Activated naive CD4-positive, alpha-beta T cell treated with anti-CD3 and anti-CD28 coated beads, Interleukin-2, amount 10 ng/mL, durations not matched to agents 7 days and 5 days (primary cell): ENCODE data around the gene ARMCX1.
A peak's percentile ranks its signal among the peaks of the same experiment; 100 is the strongest.
"Not testable (repeated sequence)": the region's sequence is repeated elsewhere in the genome, so short reads cannot be mapped to it uniquely, and the experiment has no call there.

Experiments used
- CTCF ChIA-PET: fragments of 350-600 bp; sonication (Branson Sonifier 250); formaldehyde crosslinking; loops from one replicate; lab custom pipeline; 2021; ENCODE audit warnings: antibody characterized with exemption; lab: Charles Lee
- DNase-seq: peaks from one replicate; pipeline ENCODE4 v3.0.0-alpha.2; 2020
- H3K27ac Mint-ChIP-seq: one replicate; pipeline ENCODE4 v1.8.0; 2021; ENCODE audit warnings: mild to moderate bottlenecking, moderate library complexity, mixed read lengths
- H3K27me3 Mint-ChIP-seq: one replicate; pipeline ENCODE4 v1.8.0; 2021; ENCODE audit warnings: mild to moderate bottlenecking, mixed read lengths
- H3K36me3 Mint-ChIP-seq: one replicate; pipeline ENCODE4 v1.8.0; 2021; ENCODE audit warnings: mixed read lengths
- H3K4me1 Mint-ChIP-seq: one replicate; pipeline ENCODE4 v1.8.0; 2021; ENCODE audit warnings: mixed read lengths
- H3K4me3 Mint-ChIP-seq: one replicate; pipeline ENCODE4 v1.8.0; 2021; ENCODE audit warnings: mild to moderate bottlenecking, moderate library complexity, mixed read lengths
- H3K9me3 Mint-ChIP-seq: one replicate; pipeline ENCODE4 v1.8.0; 2021; ENCODE audit warnings: mixed read lengths

The ARMCX1 gene

GRCh38 chrX:101550362-101550750 lies at the start of gene ARMCX1:
Gene ARMCX1 (plus strand): TSS chrX:101550547. CDS start chrX:101552931, 2,384 bp downstream.
- Mint-ChIP-seq H3K36me3 (no peaks in the 10 kb centered on the region), H3K27ac (no peak within 1 kb of the TSS), H3K4me3 (peak within 1 kb of the TSS; percentile 14), H3K4me1 (peaks cover 10% of the 10 kb centered on the region), H3K9me3 (no peaks in the 10 kb centered on the region), H3K27me3 (peaks cover 11% of the 10 kb centered on the region)
- peak; percentile 24 for DNase-seq
- CTCF ChIA-PET = no interaction called here

GRCh38 chrX:101502929-101503328 lies 47.4 kb upstream of the ARMCX1 start:
- DNase-seq, CTCF ChIA-PET, H3K9me3 Mint-ChIP-seq, H3K36me3 Mint-ChIP-seq, H3K4me3 Mint-ChIP-seq, H3K4me1 Mint-ChIP-seq, H3K27ac Mint-ChIP-seq, H3K27me3 Mint-ChIP-seq: not testable (repeated sequence)

GRCh38 chrX:101507372-101507771 lies 43.0 kb upstream of the ARMCX1 start:
- Mint-ChIP-seq H3K9me3 (no peaks in the 10 kb centered on the region), H3K4me1 (no peaks in the 10 kb centered on the region), H3K27ac (no peak overlapping the region), H3K27me3 (no peaks in the 10 kb centered on the region), H3K4me3 (no peak overlapping the region), H3K36me3 (no peaks in the 10 kb centered on the region)
- CTCF ChIA-PET = no interaction called here
- no peak for DNase-seq

GRCh38 chrX:101507986-101508385 lies 42.4 kb upstream of the ARMCX1 start:
- CTCF ChIA-PET = no interaction called here
- Mint-ChIP-seq H3K27ac (no peak overlapping the region), H3K36me3 (no peaks in the 10 kb centered on the region), H3K4me3 (no peak overlapping the region), H3K9me3 (no peaks in the 10 kb centered on the region), H3K4me1 (no peaks in the 10 kb centered on the region), H3K27me3 (no peaks in the 10 kb centered on the region)
- no peak for DNase-seq

GRCh38 chrX:101530944-101531343 lies 19.4 kb upstream of the ARMCX1 start:
- Mint-ChIP-seq H3K9me3 (no peaks in the 10 kb centered on the region), H3K36me3 (no peaks in the 10 kb centered on the region), H3K27me3 (no peaks in the 10 kb centered on the region), H3K27ac (no peak overlapping the region), H3K4me1 (no peaks in the 10 kb centered on the region), H3K4me3 (no peak overlapping the region)
- CTCF ChIA-PET = no interaction called here
- no peak for DNase-seq

- Mint-ChIP-seq H3K9me3 (no peaks in the 10 kb centered on the region), H3K4me3 (no peak overlapping the region), H3K36me3 (no peaks in the 10 kb centered on the region), H3K4me1 (no peaks in the 10 kb centered on the region), H3K27me3 (no peaks in the 10 kb centered on the region), H3K27ac (no peak overlapping the region)
- no peak for DNase-seq
- CTCF ChIA-PET = no interaction called here
Measured at GRCh38 chrX:101539116-101539515, 11.2 kb upstream of the ARMCX1 start.

GRCh38 chrX:101550751-101551379 lies 518 bp downstream of the ARMCX1 start:
- Mint-ChIP-seq H3K27ac (no peak overlapping the region), H3K9me3 (no peaks in the 10 kb centered on the region), H3K4me1 (peaks cover 10% of the 10 kb centered on the region), H3K36me3 (no peaks in the 10 kb centered on the region), H3K27me3 (peaks cover 11% of the 10 kb centered on the region), H3K4me3 (peak overlapping the region; percentile 14)
- no peak for DNase-seq
- CTCF ChIA-PET = no interaction called here

GRCh38 chrX:101551380-101551767 lies 1.0 kb downstream of the ARMCX1 start:
- Mint-ChIP-seq H3K27me3 (peaks cover 11% of the 10 kb centered on the region), H3K9me3 (no peaks in the 10 kb centered on the region), H3K36me3 (no peaks in the 10 kb centered on the region), H3K27ac (no peak overlapping the region), H3K4me3 (no peak overlapping the region), H3K4me1 (peaks cover 10% of the 10 kb centered on the region)
- no peak for DNase-seq
- CTCF ChIA-PET = no interaction called here

GRCh38 chrX:101552714-101553113 lies 2.4 kb downstream of the ARMCX1 start:
- no peaks in the 10 kb centered on the region for H3K36me3 Mint-ChIP-seq
- H3K4me3 Mint-ChIP-seq = no peak overlapping the region
- H3K4me1 Mint-ChIP-seq = peaks cover 10% of the 10 kb centered on the region
- DNase-seq = no peak
- peaks cover 11% of the 10 kb centered on the region for H3K27me3 Mint-ChIP-seq
- H3K27ac Mint-ChIP-seq = no peak overlapping the region
- CTCF ChIA-PET = no interaction called here
- no peaks in the 10 kb centered on the region for H3K9me3 Mint-ChIP-seq

- no peak overlapping the region for H3K4me3 Mint-ChIP-seq
- H3K4me1 Mint-ChIP-seq = no peaks in the 10 kb centered on the region
- no peak for DNase-seq
- CTCF ChIA-PET = no interaction called here
- peaks cover 2% of the 10 kb centered on the region for H3K9me3 Mint-ChIP-seq
- no peak overlapping the region for H3K27ac Mint-ChIP-seq
- H3K36me3 Mint-ChIP-seq = no peaks in the 10 kb centered on the region
- no peaks in the 10 kb centered on the region for H3K27me3 Mint-ChIP-seq
Measured at GRCh38 chrX:101564651-101565050, 14.3 kb downstream of the ARMCX1 start.

- CTCF ChIA-PET = interaction anchor here (0.8 to 1.5 kb wide), 3 partner anchors 177 to 208 kb away, joined by 3 to 4 read pairs (median 3); no protein-coding TSS in a partner anchor
- Mint-ChIP-seq H3K9me3 (no peaks in the 10 kb centered on the region), H3K27ac (no peak overlapping the region), H3K36me3 (no peaks in the 10 kb centered on the region), H3K4me3 (no peak overlapping the region), H3K4me1 (no peaks in the 10 kb centered on the region), H3K27me3 (peaks cover 16% of the 10 kb centered on the region)
- DNase-seq = peak; percentile 27
Measured at GRCh38 chrX:101595739-101596419, 45.5 kb downstream of the ARMCX1 start.

- H3K4me3 Mint-ChIP-seq, DNase-seq, H3K4me1 Mint-ChIP-seq, H3K27ac Mint-ChIP-seq, H3K36me3 Mint-ChIP-seq, H3K9me3 Mint-ChIP-seq, CTCF ChIA-PET: not testable (repeated sequence)
- peaks cover 12% of the 10 kb centered on the region for H3K27me3 Mint-ChIP-seq
Measured at GRCh38 chrX:101599592-101599991, 49.2 kb downstream of the ARMCX1 start.

GRCh38 chrX:101602077-101602476 lies 51.7 kb downstream of the ARMCX1 start:
- Mint-ChIP-seq H3K27ac (no peak overlapping the region), H3K9me3 (no peaks in the 10 kb centered on the region), H3K4me3 (no peak overlapping the region), H3K4me1 (no peaks in the 10 kb centered on the region), H3K36me3 (no peaks in the 10 kb centered on the region), H3K27me3 (peaks cover 2% of the 10 kb centered on the region)
- CTCF ChIA-PET = no interaction called here
- no peak for DNase-seq
